ENCODE measurements around the gene DUSP10.

The DUSP10 gene

DNA sequence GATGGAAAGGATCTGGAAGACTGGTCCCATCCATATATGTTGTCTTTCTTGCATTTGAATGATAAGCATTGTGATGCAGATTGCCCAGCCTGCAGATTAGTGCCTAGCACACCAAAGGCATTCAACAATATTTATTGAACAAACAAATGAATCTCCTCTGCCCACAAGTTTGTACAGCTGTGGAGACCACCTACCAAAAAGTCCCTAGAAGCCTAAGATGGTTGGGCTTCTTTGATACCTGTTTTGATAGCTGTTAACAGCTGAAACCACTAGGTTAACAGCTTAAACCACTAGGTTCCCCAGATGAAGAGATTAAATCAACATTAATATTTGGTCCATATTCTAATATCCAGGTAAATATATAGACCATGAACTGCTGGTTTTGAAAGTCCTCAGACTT is 9.8 kb downstream of the DUSP10 start:
- Histone ChIP-seq H3K4me1 (ENCODE audit: insufficient read depth, low read length) (peaks cover 25% of the 10 kb centered on the region), H3K9me3 (ENCODE audit: control insufficient read depth, insufficient read depth, low read length) (no peaks in the 10 kb centered on the region), H3K36me3 (ENCODE audit: insufficient read depth, low read length) (no peaks in the 10 kb centered on the region; the same call in 1 of the 2 replicates), H3K9ac (ENCODE audit: low read depth, low read length) (no peak overlapping the region)

DNA sequence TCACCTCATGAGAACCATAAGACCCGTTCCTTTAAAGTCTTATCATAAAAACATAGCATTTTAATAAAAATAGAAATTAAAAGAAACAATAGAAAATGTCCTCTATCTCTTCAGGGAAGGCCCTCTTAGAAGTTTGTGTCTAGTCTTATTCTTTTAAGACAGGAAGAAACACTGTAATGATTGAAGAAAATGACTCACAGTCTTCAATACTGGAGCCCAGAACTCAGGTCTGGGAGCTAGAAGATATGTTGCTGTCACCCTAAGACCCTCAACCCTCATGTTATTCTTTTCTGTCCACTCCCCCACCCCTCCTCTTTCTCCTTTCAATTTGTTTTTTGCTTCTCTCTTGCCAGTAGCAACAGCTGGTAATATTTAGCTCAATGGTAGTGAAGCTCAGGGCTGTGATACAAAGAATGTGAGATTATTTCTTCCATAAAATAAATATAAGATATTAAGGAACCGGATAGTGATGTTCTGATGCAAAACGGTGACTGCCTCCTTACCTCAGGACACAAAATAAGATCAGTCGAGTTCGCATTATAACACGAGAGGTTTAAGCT is 12.0 kb downstream of the DUSP10 start:
- H3K4me1 ChIP-seq (ENCODE audit: insufficient read depth, low read length) = peaks cover 28% of the 10 kb centered on the region

DNA sequence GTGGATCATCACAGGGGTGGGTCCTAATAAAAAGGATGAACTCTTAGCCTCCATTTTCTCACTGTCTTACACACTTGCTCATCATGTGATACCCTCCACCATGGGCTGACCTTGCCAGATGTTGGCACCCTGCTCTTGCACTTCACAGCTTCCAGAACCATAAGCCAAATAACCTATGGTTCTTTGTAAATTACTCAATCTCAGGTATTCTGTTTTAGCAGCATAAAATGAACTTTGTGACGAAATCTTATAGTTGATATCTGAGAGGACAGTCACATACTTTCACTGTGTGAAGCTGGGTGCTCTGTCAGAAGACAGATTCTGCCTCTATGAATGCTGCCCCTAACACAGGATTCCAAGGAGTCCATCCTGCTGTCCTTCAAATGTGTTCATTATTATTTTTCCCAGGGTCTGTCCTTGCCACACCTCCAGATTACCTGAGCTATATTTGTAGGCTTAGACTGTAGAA is 13.8 kb downstream of the DUSP10 start:
- peaks cover 19% of the 10 kb centered on the region for H3K4me1 ChIP-seq (ENCODE audit: insufficient read depth, low read length)
- H3K9me3 ChIP-seq (ENCODE audit: control insufficient read depth, insufficient read depth, low read length) = peaks cover 6% of the 10 kb centered on the region
- H3K36me3 ChIP-seq (ENCODE audit: insufficient read depth, low read length) = peaks cover 3% of the 10 kb centered on the region; the same call in 1 of the 2 replicates
- no peak overlapping the region for H3K9ac ChIP-seq (ENCODE audit: low read depth, low read length)

More for the DNA sequence above, 12.0 kb downstream of the DUSP10 start:
- H3K9ac ChIP-seq (ENCODE audit: low read depth, low read length) = no peak overlapping the region
- no peaks in the 10 kb centered on the region; the same call in 1 of the 2 replicates for H3K36me3 ChIP-seq (ENCODE audit: insufficient read depth, low read length)
- H3K9me3 ChIP-seq (ENCODE audit: control insufficient read depth, insufficient read depth, low read length) = no peaks in the 10 kb centered on the region

DNA sequence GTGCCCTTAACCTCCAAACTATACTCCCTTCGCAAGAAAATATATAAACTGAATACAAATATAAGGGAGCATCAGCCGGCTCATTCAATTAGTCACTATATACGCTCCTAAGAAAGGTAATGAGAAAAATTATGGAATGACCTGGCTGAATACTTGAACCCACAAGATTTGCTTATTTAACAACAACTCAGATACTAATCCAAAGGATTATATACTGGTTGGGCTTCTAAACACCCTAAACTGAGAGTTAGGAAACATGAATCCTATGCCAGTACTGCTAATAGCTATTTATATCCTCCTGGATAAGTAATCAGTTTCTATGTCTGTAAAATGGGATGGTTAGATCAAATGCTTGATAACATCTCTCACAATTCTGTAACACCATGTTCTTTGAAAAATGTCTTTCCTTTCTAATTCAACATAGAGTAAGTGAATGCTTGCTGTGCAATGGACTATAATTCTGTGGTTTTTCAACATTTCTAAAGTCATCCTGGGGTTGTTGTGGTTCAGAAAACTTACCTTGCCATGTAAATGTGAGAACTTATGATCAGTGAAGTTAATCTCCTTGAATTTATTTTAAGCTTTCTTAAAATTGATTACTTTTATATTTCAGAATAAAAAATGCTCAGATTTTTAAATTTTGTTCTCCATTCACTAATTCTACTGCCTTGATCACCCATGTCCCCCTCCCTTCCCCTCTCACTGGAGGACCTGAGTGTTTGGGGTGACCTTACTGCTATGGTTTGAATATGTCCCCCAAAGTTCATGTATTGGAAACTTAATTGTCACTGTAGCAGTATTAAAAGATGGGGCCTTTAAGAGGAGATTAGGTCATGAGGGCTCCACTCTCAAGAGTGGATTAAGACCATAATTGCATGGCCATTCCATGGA is 14.5 kb downstream of the DUSP10 start:
- H3K36me3 ChIP-seq (ENCODE audit: insufficient read depth, low read length) = peaks cover 6% of the 10 kb centered on the region; the same call in 1 of the 2 replicates
- peaks cover 19% of the 10 kb centered on the region for H3K4me1 ChIP-seq (ENCODE audit: insufficient read depth, low read length)
- peaks cover 12% of the 10 kb centered on the region for H3K9me3 ChIP-seq (ENCODE audit: control insufficient read depth, insufficient read depth, low read length)
- no peak overlapping the region for H3K9ac ChIP-seq (ENCODE audit: low read depth, low read length)

DNA sequence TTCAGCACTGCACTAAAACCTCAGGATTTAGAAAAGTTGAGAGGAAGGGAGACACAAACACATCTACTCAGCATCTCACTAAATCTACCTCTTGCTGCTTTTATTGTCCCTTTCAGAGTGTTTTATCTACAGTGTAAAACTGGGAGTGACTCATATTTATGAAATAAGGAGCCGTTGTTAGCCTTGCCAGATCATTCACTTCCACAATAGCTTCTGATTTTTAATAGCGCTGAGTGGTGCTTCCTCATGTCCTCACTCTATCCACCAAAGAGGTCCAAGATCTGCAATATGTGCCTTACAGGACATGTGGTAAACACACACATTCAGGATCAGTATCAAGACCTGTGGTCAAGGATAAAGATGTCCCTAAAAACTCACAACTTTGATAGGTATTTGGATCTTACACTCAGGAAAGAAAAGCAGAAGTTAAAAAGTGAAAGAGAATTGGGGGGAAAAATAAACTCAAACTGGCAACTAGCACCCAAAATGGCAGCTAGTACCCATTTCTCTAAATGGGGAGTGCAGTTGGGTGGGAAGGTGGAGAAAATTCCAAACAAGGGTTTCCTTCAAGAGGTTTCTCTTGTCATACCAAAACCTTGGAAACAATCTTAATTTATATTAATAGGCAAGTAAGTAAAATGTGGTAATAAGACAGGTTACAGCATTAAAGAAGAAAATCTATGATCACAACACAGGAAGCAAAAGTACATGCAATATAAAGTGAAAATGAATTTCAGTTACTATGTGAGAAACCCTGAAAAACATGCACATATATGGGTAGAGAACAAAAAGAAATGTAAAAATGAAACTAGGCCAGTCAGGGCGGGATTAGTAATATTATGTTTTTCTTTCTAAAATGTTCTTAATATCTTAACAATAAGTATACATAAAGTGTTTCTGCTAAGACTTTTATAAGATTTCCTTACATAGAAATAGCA is 15.9 kb downstream of the DUSP10 start:
- H3K9me3 ChIP-seq (ENCODE audit: control insufficient read depth, insufficient read depth, low read length) = peaks cover 15% of the 10 kb centered on the region
- H3K9ac ChIP-seq (ENCODE audit: low read depth, low read length) = no peak overlapping the region
- peaks cover 6% of the 10 kb centered on the region; the same call in 1 of the 2 replicates for H3K36me3 ChIP-seq (ENCODE audit: insufficient read depth, low read length)
- peaks cover 19% of the 10 kb centered on the region for H3K4me1 ChIP-seq (ENCODE audit: insufficient read depth, low read length)

DNA sequence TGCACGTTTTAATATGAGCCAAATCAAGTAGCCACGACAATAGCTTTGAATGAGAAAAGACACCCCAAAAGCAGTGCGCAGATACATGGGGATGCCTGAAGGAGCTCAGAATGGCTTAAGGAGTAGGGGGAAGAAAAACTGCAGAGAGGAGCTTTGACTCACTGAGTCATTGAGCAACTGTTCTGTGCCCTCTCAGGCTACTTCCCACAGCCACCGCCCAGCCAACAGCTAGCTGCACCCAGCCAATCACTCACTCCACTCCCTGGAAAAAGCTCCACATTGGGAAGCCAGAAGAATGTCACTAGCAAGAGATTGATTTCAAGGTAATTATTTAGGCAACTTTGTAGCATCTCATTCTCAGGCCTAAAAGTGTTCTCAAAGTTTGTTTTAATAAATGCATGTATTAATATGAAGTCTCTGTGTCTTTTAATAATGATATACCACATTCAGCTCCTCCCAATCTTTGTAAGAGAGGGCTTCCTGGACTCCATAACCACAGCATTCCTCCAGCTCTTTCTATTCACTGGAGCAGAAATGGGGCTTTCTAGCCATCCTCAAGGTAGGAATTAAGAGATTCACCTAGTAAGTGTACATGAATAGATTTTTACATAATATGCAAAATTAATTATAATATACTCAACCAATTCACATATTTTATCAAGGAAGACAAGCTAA is 16.8 kb downstream of the DUSP10 start:
- Histone ChIP-seq H3K9ac (ENCODE audit: low read depth, low read length) (no peak overlapping the region), H3K4me1 (ENCODE audit: insufficient read depth, low read length) (peaks cover 17% of the 10 kb centered on the region), H3K9me3 (ENCODE audit: control insufficient read depth, insufficient read depth, low read length) (peaks cover 15% of the 10 kb centered on the region), H3K36me3 (ENCODE audit: insufficient read depth, low read length) (peaks cover 6% of the 10 kb centered on the region; the same call in 1 of the 2 replicates)

DNA sequence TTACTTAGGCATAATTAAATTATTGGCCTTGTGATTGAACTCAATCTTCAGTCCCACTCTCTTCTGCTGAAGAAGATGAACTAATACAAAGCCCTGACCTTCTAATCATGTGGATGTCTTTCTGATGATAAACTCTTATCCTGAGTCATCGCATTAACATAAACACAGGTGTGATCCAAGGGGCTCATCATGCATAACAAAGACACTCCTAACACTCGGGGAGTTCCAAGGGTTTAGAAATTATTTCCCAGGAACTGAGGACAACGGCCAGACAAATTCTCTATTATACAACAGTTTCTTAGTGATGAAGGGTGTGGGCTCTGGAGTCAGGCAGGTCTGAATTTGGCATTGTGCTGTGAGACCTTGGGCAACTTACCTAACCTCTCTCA is 18.0 kb downstream of the DUSP10 start:
- H3K4me1 ChIP-seq (ENCODE audit: insufficient read depth, low read length) = peaks cover 29% of the 10 kb centered on the region
- no peak overlapping the region for H3K9ac ChIP-seq (ENCODE audit: low read depth, low read length)
- peaks cover 6% of the 10 kb centered on the region; the same call in 1 of the 2 replicates for H3K36me3 ChIP-seq (ENCODE audit: insufficient read depth, low read length)
- peaks cover 15% of the 10 kb centered on the region for H3K9me3 ChIP-seq (ENCODE audit: control insufficient read depth, insufficient read depth, low read length)

DNA sequence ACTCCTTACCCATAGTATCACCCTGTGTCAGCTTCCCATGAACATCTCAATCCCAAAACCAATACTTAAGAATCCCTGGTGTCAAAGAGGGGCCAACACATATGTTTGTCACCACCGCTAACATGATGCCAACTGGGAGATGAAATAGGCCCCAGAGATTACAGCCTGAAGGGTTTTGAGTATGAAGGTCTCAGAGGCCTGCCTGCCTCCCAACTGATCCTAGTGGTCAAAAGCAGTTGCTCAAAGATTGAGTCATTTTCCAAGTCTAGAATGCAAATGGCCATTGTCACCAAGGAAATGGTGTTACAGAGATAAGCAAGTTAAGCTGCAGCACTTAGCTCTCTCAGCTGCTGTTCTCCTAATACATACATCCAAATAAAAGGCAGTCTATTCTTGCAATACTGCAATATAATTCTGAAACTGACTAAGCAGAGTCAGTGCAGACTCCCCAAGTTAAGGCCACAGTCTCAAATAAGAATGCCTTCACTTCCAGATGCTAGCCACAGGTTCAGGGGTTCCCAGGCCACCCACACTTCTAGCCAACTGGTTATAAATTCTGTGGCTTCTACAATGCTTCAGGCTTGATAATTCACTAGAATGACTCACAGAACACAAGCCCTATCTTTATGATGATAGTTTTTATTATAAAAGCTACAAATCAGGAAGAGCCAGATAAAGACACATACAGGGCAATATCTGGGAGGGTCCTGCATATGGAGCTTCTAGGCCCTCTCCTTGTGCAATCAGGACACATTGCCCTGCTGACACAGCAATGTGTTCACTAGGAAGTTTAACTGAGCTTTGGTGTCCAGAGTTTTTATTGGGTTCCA is 18.7 kb downstream of the DUSP10 start:
- peaks cover 6% of the 10 kb centered on the region; the same call in 1 of the 2 replicates for H3K36me3 ChIP-seq (ENCODE audit: insufficient read depth, low read length)
- no peak overlapping the region for H3K9ac ChIP-seq (ENCODE audit: low read depth, low read length)
- H3K4me1 ChIP-seq (ENCODE audit: insufficient read depth, low read length) = peaks cover 35% of the 10 kb centered on the region
- H3K9me3 ChIP-seq (ENCODE audit: control insufficient read depth, insufficient read depth, low read length) = peaks cover 15% of the 10 kb centered on the region

DNA sequence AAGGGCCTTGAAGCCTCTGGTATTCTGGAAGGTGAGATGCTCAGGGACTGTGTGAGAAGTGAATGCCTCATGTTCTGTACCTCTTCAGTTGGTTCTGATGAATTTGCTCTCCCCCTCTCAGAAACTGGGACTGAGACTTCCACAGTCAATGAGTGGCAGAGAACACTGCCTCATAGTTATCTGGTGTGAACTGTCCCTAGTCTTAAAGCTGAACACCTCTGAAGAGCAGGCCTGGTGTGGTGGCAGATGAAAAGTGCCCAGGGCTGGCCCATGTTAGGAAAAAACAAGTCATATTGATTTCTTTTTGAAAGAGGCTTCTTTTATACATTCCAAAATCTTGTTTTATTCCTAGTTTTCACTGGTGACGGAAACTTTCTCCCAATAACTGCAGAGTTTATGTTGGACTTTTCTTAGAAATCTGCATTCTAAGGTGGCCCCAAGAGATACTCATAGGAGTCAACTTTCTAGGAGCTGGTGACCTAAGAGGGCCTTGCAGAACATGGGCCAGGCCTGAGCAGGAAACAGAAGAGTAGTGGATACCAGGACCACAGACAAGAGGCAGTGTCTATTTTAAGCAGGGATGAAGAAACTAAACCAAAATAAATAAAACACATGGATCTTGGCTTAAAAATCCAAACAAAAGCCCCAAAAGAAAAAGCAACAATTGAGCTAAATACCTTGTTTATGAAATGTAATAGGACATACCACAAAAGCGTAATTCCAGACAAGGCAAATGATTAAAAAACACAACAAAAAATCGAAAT is 19.5 kb downstream of the DUSP10 start:
- Histone ChIP-seq H3K4me1 (ENCODE audit: insufficient read depth, low read length) (peaks cover 42% of the 10 kb centered on the region), H3K36me3 (ENCODE audit: insufficient read depth, low read length) (peaks cover 6% of the 10 kb centered on the region; the same call in 1 of the 2 replicates), H3K9me3 (ENCODE audit: control insufficient read depth, insufficient read depth, low read length) (peaks cover 15% of the 10 kb centered on the region), H3K9ac (ENCODE audit: low read depth, low read length) (no peak overlapping the region)

DNA sequence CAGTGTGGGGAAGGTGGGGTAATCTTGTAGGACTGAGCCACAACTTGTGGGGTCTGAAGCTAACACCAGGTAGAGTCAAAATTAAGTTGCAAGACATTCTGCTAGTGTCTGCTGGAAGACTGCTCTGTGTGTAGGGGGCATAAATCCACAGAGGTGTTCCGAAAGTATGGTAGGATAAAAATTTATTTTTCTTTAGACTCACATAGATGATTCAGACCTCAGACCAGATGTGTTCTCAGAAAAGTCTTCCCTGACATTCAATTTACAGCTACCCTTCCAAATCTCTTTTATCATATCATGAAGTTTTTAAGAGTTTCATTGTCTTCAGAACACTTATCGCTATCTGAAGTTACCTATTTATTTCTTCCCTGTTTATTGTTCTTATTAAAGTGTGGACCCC is 21.3 kb downstream of the DUSP10 start:
- Histone ChIP-seq H3K9me3 (ENCODE audit: control insufficient read depth, insufficient read depth, low read length) (peaks cover 15% of the 10 kb centered on the region), H3K36me3 (ENCODE audit: insufficient read depth, low read length) (peaks cover 6% of the 10 kb centered on the region; the same call in 1 of the 2 replicates), H3K9ac (ENCODE audit: low read depth, low read length) (no peak overlapping the region), H3K4me1 (ENCODE audit: insufficient read depth, low read length) (peaks cover 50% of the 10 kb centered on the region)

DNA sequence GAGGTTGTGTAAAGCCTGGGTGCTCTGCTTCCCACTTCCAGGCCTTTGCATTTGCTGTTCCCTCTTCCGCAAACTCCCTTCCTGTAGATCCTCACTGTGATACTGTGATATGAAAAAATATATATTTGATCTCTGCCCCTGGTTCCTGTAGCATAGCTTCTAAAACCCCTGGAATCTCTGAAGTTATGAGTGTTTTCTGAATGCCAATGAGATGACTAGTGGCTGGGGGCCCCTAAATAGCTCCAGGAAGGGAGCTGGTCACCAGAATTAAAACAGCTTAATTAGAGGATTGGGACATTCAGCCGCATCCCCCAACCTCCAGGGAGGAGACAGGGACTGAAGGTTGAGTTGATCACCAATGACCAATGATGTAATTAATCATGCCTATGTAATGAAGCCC is 21.9 kb downstream of the DUSP10 start:
- Histone ChIP-seq H3K9me3 (ENCODE audit: control insufficient read depth, insufficient read depth, low read length) (peaks cover 15% of the 10 kb centered on the region), H3K36me3 (ENCODE audit: insufficient read depth, low read length) (peaks cover 6% of the 10 kb centered on the region; the same call in 1 of the 2 replicates), H3K9ac (ENCODE audit: low read depth, low read length) (no peak overlapping the region), H3K4me1 (ENCODE audit: insufficient read depth, low read length) (peaks cover 49% of the 10 kb centered on the region)

DNA sequence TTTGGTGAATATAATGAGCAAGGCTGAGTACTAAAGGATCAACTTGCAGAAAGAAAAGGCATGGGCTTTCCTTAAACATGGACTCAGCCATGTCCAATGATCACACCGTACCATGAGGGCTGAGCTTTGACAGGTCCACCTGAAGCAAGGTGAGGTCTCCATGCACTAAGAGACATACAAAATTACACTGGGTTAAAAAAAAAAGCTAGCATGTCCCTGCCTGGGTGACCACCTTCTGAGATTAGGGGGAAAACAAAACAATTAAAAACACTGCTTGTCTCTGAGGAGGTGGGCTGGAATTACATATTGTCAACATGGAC is 22.7 kb downstream of the DUSP10 start:
- Histone ChIP-seq H3K36me3 (ENCODE audit: insufficient read depth, low read length) (peaks cover 6% of the 10 kb centered on the region; the same call in 1 of the 2 replicates), H3K9ac (ENCODE audit: low read depth, low read length) (no peak overlapping the region), H3K4me1 (ENCODE audit: insufficient read depth, low read length) (peaks cover 51% of the 10 kb centered on the region), H3K9me3 (ENCODE audit: control insufficient read depth, insufficient read depth, low read length) (peaks cover 15% of the 10 kb centered on the region)

All from ES-I3 (cell line).